Left ventricle myocardium inferior (tissue), 1 donor: ENCODE data around the gene ZMIZ1. TPM values are rescaled to one million over a fixed set of nuclear protein-coding genes. Genes with fewer than 3 reads are reported as not detected.

ENCODE experiments used
- DNase-seq: peaks from one replicate; pipeline ENCODE4 v3.0.0-alpha.2; 2020
- H3K27ac ChIP-seq: fragments of 200-600 bp; replicated peaks from 2 replicates; pipeline ENCODE4 v1.8.0; 2021
- H3K27me3 ChIP-seq: fragments of 200-600 bp; 2 replicates; pipeline ENCODE4 v1.8.0; 2021; ENCODE audit warnings: low read depth
- H3K36me3 ChIP-seq: fragments of 200-600 bp; 2 replicates; pipeline ENCODE4 v1.8.0; 2021
- H3K4me1 ChIP-seq: fragments of 200-600 bp; 2 replicates; pipeline ENCODE4 v1.8.0; 2021
- H3K4me3 ChIP-seq: fragments of 200-600 bp; 2 replicates; pipeline ENCODE4 v1.8.0; 2021; ENCODE audit warnings: mild to moderate bottlenecking, moderate library complexity
- H3K9me3 ChIP-seq: fragments of 200-600 bp; replicated peaks from 2 replicates; pipeline ENCODE4 v1.8.0; 2021
- CTCF ChIP-seq: fragments of 200-600 bp; IDR thresholded peaks from 2 replicates; pipeline ENCODE4 v1.8.0; 2021; ENCODE audit warnings: antibody characterized with exemption, mild to moderate bottlenecking, borderline replicate concordance
- intact Hi-C: fragments of 100-400 bp; cut with micrococcal nuclease; formaldehyde crosslinking; loops from one replicate; pipeline ENCODE4 v1.11.0; 2022
- total RNA-seq: library from RNA; stranded (reverse); fragmentation: NEBNext Ultra II Directional; extraction: Animal tissue kit (Norgen Biotek cat#: 25700); gene quantifications from one replicate; pipeline ENCODE4 v1.2.1, GENCODE V29; 2021
- donor health status: DM: no; HTN: yes; CAD: no; lungs with severe emphysema.

The ZMIZ1 gene
- total RNA-seq, 1 donor from 2014 or later: 55.9 TPM

GRCh38 chr10:79028056-79028430, 40.7 kb upstream of the ZMIZ1 start:
- Histone ChIP-seq H3K9me3 (no peaks in the 10 kb centered on the region), H3K36me3 (no peaks in the 10 kb centered on the region), H3K27me3 (no peaks in the 10 kb centered on the region), H3K4me1 (peaks cover 27% of the 10 kb centered on the region), H3K27ac (no peak overlapping the region), H3K4me3 (no peak overlapping the region)
- intact Hi-C loops: no loop called here
- DNase-seq: no peak
- no peak for TF ChIP-seq CTCF

GRCh38 chr10:79028451-79029010, 40.2 kb upstream of the ZMIZ1 start:
- Histone ChIP-seq H3K4me1 (peaks cover 22% of the 10 kb centered on the region), H3K4me3 (no peak overlapping the region), H3K9me3 (no peaks in the 10 kb centered on the region), H3K27me3 (no peaks in the 10 kb centered on the region), H3K36me3 (no peaks in the 10 kb centered on the region), H3K27ac (no peak overlapping the region)
- intact Hi-C loops: no loop called here
- TF ChIP-seq CTCF: no peak
- DNase-seq: no peak

DNA sequence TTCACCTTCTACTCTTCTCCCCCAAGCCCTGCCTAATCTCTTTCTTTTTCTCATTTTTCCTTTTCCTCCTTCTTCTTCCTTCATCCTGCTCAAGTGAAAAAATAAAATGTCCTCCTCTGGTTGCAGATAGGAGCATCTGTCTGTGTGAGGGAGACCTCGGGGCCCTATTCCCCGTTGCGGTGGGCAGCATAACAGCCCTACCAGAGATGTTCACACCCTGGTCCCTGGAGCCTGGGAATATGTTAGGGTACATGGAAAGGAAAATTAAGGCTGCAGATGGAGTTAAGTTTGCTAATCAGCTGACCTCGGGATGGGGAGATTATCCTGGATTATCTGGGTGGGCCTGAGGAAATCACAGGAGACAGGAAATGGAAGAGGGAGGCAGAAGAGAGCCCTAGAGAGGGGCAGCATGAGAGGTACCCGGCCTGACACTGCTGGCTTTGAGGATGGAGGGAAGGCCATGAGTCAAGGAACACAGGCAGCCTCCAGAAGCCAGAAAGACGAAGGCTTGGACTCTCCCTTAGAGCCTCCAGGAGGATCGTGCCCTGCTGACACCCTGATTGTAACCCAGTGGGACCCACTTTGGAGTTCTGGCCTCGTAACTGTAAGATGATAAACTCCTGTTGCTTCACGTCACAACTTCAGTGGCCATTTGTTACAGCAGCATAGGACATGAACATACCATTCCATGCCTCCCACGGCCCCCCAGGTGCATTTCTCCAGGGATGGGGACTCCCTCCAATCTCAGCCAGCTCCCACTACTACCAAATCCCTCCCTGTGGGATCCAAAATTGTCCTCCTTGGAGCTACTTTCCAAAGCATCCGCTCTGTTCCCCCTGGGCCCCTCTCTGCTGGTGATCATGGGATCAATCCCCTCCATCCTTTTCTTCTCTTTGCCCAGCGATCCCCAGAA, 39.0 kb upstream of the ZMIZ1 start:
- Histone ChIP-seq H3K36me3 (no peaks in the 10 kb centered on the region), H3K4me3 (no peak overlapping the region), H3K27me3 (no peaks in the 10 kb centered on the region), H3K27ac (no peak overlapping the region), H3K4me1 (peaks cover 10% of the 10 kb centered on the region), H3K9me3 (no peaks in the 10 kb centered on the region)
- intact Hi-C loops: loop anchor here (10.0 kb wide), 1 partner anchor 175 kb away; no protein-coding TSS in a partner anchor
- DNase-seq: no peak
- no peak for TF ChIP-seq CTCF

GRCh38 chr10:79030705-79031104, 38.1 kb upstream of the ZMIZ1 start:
- TF ChIP-seq CTCF: no peak
- intact Hi-C loops: loop anchor here (10.0 kb wide), 1 partner anchor 176 kb away; no protein-coding TSS in a partner anchor
- Histone ChIP-seq H3K9me3 (no peaks in the 10 kb centered on the region), H3K4me3 (no peak overlapping the region), H3K27me3 (no peaks in the 10 kb centered on the region), H3K27ac (no peak overlapping the region), H3K36me3 (no peaks in the 10 kb centered on the region), H3K4me1 (peaks cover under 1% of the 10 kb centered on the region)
- DNase-seq: no peak

GRCh38 chr10:79031723-79032122, 37.0 kb upstream of the ZMIZ1 start:
- no peaks in the 10 kb centered on the region for H3K27me3 ChIP-seq
- no peaks in the 10 kb centered on the region for H3K36me3 ChIP-seq
- no peaks in the 10 kb centered on the region for H3K4me1 ChIP-seq
- H3K4me3 ChIP-seq: no peak overlapping the region
- no peak overlapping the region for H3K27ac ChIP-seq
- no peaks in the 10 kb centered on the region for H3K9me3 ChIP-seq
- TF ChIP-seq CTCF: no peak
- DNase-seq: no peak
- intact Hi-C loops: loop anchor here (10.0 kb wide), 1 partner anchor 177 kb away; no protein-coding TSS in a partner anchor
